Testis (tissue), 2 donors: ENCODE measurements around the gene CNN1.

Experiments used
- CTCF ChIP-seq, 3 experiments: fragments of 450-650 bp in 2 of 3; fragments of 200-600 bp in 1 of 3; sonication (generic) in 1 of 3; IDR thresholded peaks; one replicate each; pipeline ENCODE4 v1.5.1; 2016 to 2019; ENCODE audit warnings: antibody characterized with exemption in 3 of 3, mild to moderate bottlenecking in 2 of 3, moderate library complexity in 1 of 3
- POLR2A ChIP-seq: fragments of 450-650 bp; IDR thresholded peaks from one replicate; pipeline ENCODE4 v1.6.1; 2017; ENCODE audit warnings: antibody characterized with exemption, mild to moderate bottlenecking, moderate library complexity

DNA sequence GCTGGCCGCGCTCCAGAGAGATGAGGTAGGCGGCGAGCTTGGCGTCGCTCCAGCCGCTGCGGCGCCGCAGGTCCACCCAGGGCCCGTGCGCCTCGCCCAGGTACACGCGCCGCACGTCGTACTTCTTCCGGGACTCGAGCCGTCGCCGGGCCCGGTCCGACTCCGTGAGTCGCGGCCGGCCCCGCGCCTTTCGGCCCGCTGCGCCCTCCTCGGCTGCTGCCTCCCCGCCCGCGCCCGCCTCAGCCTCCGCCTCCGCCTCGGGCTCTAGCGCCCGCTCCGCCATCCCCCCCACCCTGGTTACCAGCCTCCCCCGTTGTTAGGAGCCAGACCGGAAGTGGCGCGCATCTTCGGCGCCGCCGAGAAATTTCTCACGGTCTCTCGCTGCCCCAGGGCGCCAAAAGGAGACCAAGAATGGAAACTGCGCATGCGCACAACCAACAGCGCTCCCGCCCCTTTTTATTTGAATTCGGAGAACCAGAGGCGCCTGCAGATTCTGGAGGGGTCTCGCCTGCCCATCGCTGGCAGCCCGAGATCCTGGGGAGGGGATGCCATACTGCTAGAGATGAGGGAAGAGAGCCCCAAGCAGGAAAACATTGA is 33.0 kb upstream of the CNN1 start, which contains the start of gene ZNF653:
- TF ChIP-seq POLR2A (no peak), CTCF (IDR thresholded peaks at IDR 0.05) (no peak)
